Measurements from ENCODE around the gene SVOPL. TPM values are rescaled to one million over a fixed set of nuclear protein-coding genes. Genes with fewer than 3 reads are reported as not detected.

Gene SVOPL
- total RNA-seq, 1 donor from 2014 or later, result 0.09 TPM

DNA sequence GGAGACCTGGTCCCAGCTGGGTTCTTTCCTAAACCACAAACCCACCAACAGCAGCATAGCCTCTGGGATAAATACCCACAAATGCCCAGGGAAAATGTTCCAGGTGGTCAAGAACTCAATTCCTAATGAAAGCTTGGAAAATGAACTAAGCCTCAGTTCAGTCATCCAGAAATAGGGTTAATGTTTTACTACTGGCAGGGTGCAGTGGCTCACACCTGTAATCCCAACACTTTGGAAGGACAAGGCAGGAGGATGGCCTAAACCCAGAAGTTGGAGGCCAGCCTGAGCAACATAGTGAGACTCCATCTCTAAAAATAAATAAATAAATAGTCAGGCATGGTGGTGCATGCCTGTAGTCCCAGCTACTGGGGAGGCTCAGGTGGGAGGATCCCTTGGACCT lies 82.2 kb downstream of the SVOPL start:
- Mint-ChIP-seq H3K9me3 (no peaks in the 10 kb centered on the region), H3K36me3 (no peaks in the 10 kb centered on the region), H3K27me3 (ENCODE audit: insufficient read depth, low read depth) (peaks cover 2% of the 10 kb centered on the region), H3K4me3 (no peak overlapping the region), H3K4me1 (peaks cover 3% of the 10 kb centered on the region), H3K27ac (no peak overlapping the region)
- no peaks in the 10 kb centered on the region for H3K27me3 ChIP-seq
- H4K20me1 ChIP-seq (ENCODE audit: low read depth), result no peaks in the 10 kb centered on the region
- no peaks in the 10 kb centered on the region for H3K36me3 ChIP-seq
- DNase-seq (ENCODE audit: low spot score), result no peak
- H3K27ac ChIP-seq, result no peak overlapping the region
- H3K4me1 ChIP-seq, result no peaks in the 10 kb centered on the region
- H2AFZ ChIP-seq (replicated peaks), result no peak overlapping the region
- H3K79me2 ChIP-seq (ENCODE audit: low read depth), result no peaks in the 10 kb centered on the region
- TF ChIP-seq EZH2phosphoT487 (IDR thresholded peaks at IDR 0.05) (no peak), EZH2 (IDR thresholded peaks at IDR 0.05) (no peak)
- TF ChIP-seq, protein P1, sequence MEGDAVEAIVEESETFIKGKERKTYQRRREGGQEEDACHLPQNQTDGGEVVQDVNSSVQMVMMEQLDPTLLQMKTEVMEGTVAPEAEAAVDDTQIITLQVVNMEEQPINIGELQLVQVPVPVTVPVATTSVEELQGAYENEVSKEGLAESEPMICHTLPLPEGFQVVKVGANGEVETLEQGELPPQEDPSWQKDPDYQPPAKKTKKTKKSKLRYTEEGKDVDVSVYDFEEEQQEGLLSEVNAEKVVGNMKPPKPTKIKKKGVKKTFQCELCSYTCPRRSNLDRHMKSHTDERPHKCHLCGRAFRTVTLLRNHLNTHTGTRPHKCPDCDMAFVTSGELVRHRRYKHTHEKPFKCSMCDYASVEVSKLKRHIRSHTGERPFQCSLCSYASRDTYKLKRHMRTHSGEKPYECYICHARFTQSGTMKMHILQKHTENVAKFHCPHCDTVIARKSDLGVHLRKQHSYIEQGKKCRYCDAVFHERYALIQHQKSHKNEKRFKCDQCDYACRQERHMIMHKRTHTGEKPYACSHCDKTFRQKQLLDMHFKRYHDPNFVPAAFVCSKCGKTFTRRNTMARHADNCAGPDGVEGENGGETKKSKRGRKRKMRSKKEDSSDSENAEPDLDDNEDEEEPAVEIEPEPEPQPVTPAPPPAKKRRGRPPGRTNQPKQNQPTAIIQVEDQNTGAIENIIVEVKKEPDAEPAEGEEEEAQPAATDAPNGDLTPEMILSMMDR (IDR thresholded peaks at IDR 0.05), result no peak
- no peaks in the 10 kb centered on the region for H3K9me3 ChIP-seq (ENCODE audit: low read depth)
- H3K9ac ChIP-seq, result no peak overlapping the region
- no peaks in the 10 kb centered on the region for H3F3A ChIP-seq (ENCODE audit: low read depth)
- no peak overlapping the region for H3K4me2 ChIP-seq
- no peak overlapping the region for H3K4me3 ChIP-seq

DNA sequence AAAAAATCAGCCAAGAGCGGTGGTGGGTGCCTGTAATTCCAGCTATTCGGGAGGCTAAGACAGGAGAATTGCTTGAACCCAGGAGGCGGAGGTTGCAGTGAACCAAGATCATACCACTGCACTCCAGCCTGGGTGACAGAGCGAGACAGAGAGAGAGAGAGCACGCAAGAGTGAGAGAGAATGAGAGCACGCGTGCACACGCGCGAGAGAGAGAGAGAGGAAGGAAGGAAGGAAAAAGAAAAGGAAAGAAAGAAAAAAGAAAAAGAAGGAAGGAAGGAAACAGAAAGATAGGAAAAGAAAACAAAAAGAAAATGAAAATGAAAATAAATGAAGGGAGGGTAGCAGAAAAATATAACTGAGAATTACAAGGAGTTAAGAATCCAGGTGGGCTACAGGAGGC lies 82.7 kb downstream of the SVOPL start:
- Histone ChIP-seq H3K36me3 (no peaks in the 10 kb centered on the region), H3F3A (ENCODE audit: low read depth) (no peaks in the 10 kb centered on the region), H3K9ac (no peak overlapping the region), H3K9me3 (ENCODE audit: low read depth) (no peaks in the 10 kb centered on the region), H2AFZ (replicated peaks) (no peak overlapping the region), H3K27me3 (no peaks in the 10 kb centered on the region), H4K20me1 (ENCODE audit: low read depth) (no peaks in the 10 kb centered on the region), H3K4me2 (no peak overlapping the region), H3K4me3 (no peak overlapping the region), H3K79me2 (ENCODE audit: low read depth) (no peaks in the 10 kb centered on the region), H3K27ac (no peak overlapping the region), H3K4me1 (no peaks in the 10 kb centered on the region)
- H3K27ac Mint-ChIP-seq, result no peak overlapping the region
- no peaks in the 10 kb centered on the region for H3K9me3 Mint-ChIP-seq
- H3K4me1 Mint-ChIP-seq, result peaks cover 3% of the 10 kb centered on the region
- no peaks in the 10 kb centered on the region for H3K36me3 Mint-ChIP-seq
- H3K27me3 Mint-ChIP-seq (ENCODE audit: insufficient read depth, low read depth), result peaks cover 2% of the 10 kb centered on the region
- TF ChIP-seq EZH2phosphoT487 (IDR thresholded peaks at IDR 0.05) (no peak), EZH2 (IDR thresholded peaks at IDR 0.05) (no peak)
- TF ChIP-seq, protein P1 (IDR thresholded peaks at IDR 0.05), result no peak
- no peak overlapping the region for H3K4me3 Mint-ChIP-seq
- DNase-seq (ENCODE audit: low spot score), result no peak

DNA sequence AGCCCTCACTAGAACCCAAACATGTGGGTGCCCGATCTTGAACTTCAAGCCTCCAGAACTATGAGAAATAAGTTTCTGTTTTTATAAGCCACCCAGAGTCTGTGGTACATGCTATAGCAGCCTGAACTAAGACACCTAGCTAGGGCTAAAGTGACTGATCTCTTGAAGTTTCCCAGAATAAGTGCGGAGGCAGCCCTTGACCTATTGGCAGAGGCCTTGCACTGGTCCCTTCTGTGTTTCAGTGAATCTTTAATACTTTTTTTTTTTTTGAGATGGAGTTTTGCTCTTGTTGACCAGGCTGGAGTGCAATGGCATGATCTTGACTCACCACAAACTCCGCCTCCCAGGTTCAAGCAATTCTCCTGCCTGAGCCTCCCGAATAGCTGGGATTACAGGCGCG lies 85.1 kb downstream of the SVOPL start:
- H3K9me3 Mint-ChIP-seq, result peaks cover 4% of the 10 kb centered on the region

More for the DNA sequence above, 85.1 kb downstream of the SVOPL start:
- Mint-ChIP-seq H3K4me1 (peaks cover 8% of the 10 kb centered on the region), H3K27me3 (ENCODE audit: insufficient read depth, low read depth) (peaks cover 5% of the 10 kb centered on the region), H3K36me3 (no peaks in the 10 kb centered on the region), H3K4me3 (no peak overlapping the region), H3K27ac (no peak overlapping the region)
- Histone ChIP-seq H4K20me1 (ENCODE audit: low read depth) (no peaks in the 10 kb centered on the region), H3K9ac (no peak overlapping the region), H3K4me3 (no peak overlapping the region), H2AFZ (replicated peaks) (no peak overlapping the region), H3K4me1 (no peaks in the 10 kb centered on the region), H3K9me3 (ENCODE audit: low read depth) (no peaks in the 10 kb centered on the region), H3K79me2 (ENCODE audit: low read depth) (no peaks in the 10 kb centered on the region), H3F3A (ENCODE audit: low read depth) (no peaks in the 10 kb centered on the region), H3K27ac (no peak overlapping the region), H3K36me3 (no peaks in the 10 kb centered on the region), H3K27me3 (no peaks in the 10 kb centered on the region), H3K4me2 (no peak overlapping the region)
- TF ChIP-seq EZH2phosphoT487 (IDR thresholded peaks at IDR 0.05) (no peak), EZH2 (IDR thresholded peaks at IDR 0.05) (no peak)
- TF ChIP-seq, protein P1 (IDR thresholded peaks at IDR 0.05), result no peak
- no peak for DNase-seq (ENCODE audit: low spot score)

Measured in neural progenitor cell (in vitro differentiated cells).